WTC11 (cell line): ENCODE data around the gene UGGT2. TPM values are rescaled to one million over a fixed set of nuclear protein-coding genes. Genes with fewer than 3 reads are reported as not detected.

Source experiments
- AR ChIP-seq: fragments of 250-450 bp; sonication (Bioruptor Pico); IDR thresholded peaks from 2 replicates; pipeline ENCODE4 v1.9.0; 2021; ENCODE audit warnings: mild to moderate bottlenecking
- CREB1 ChIP-seq: sonication (generic); formaldehyde crosslinking; IDR thresholded peaks from 2 replicates; pipeline ENCODE4 v1.8.0; 2023; ENCODE audit warnings: mild to moderate bottlenecking, missing genetic modification reagents
- FOXP1 ChIP-seq: sonication (generic); formaldehyde crosslinking; IDR thresholded peaks from 2 replicates; pipeline ENCODE4 v1.8.0; 2022; ENCODE audit warnings: missing genetic modification reagents, mild to moderate bottlenecking, moderate library complexity, borderline replicate concordance
- IRF2 ChIP-seq: sonication (generic); formaldehyde crosslinking; IDR thresholded peaks from 2 replicates; pipeline ENCODE4 v1.8.0; 2022; ENCODE audit warnings: low read depth, missing genetic modification reagents, borderline replicate concordance
- JUN ChIP-seq: sonication (generic); formaldehyde crosslinking; IDR thresholded peaks from 2 replicates; pipeline ENCODE4 v1.8.0; 2023; ENCODE audit warnings: mild to moderate bottlenecking, missing genetic modification reagents
- NFATC4 ChIP-seq: fragments of 250-450 bp; sonication (Bioruptor Pico); IDR thresholded peaks from 2 replicates; pipeline ENCODE4 v1.9.0; 2021; ENCODE audit warnings: mild to moderate bottlenecking
- NFYB ChIP-seq: sonication (generic); formaldehyde crosslinking; conservative IDR thresholded peaks from 2 replicates; pipeline ENCODE4 v1.8.0; 2022; ENCODE audit warnings: low read depth, missing genetic modification reagents
- NR3C1 ChIP-seq: sonication (generic); formaldehyde crosslinking; conservative IDR thresholded peaks from 2 replicates; pipeline ENCODE4 v1.8.1; 2023; ENCODE audit warnings: low read depth, mild to moderate bottlenecking, missing genetic modification reagents
- TCF7 ChIP-seq: sonication (generic); formaldehyde crosslinking; IDR thresholded peaks from 2 replicates; pipeline ENCODE4 v1.8.0; 2022; ENCODE audit warnings: mild to moderate bottlenecking, low read depth, missing genetic modification reagents, moderate library complexity
- TEAD4 ChIP-seq: sonication (generic); formaldehyde crosslinking; IDR thresholded peaks from 2 replicates; pipeline ENCODE4 v1.8.0; 2022; ENCODE audit warnings: mild to moderate bottlenecking, missing genetic modification reagents
- USF1 ChIP-seq: sonication (generic); formaldehyde crosslinking; IDR thresholded peaks from 2 replicates; pipeline ENCODE4 v1.8.0; 2022; ENCODE audit warnings: mild to moderate bottlenecking, missing genetic modification reagents
- ZBTB43 ChIP-seq: sonication (generic); formaldehyde crosslinking; IDR thresholded peaks from 2 replicates; pipeline ENCODE4 v1.8.1; 2023; ENCODE audit warnings: mild to moderate bottlenecking, missing genetic modification reagents
- total RNA-seq: library from RNA; stranded (reverse); gene quantifications from 3 replicates; pipeline ENCODE4 v1.2.3, GENCODE V29; 2021
- TF ChIP-seq, protein P1 (sequence below): sonication (generic); formaldehyde crosslinking; IDR thresholded peaks from 2 replicates; pipeline ENCODE4 v1.8.1; 2023; ENCODE audit warnings: mild to moderate bottlenecking, missing genetic modification reagents
- TF ChIP-seq, protein P2 (sequence below): sonication (generic); formaldehyde crosslinking; IDR thresholded peaks from 2 replicates; pipeline ENCODE4 v1.8.1; 2022; ENCODE audit warnings: low read depth, missing genetic modification reagents, borderline replicate concordance
- TF ChIP-seq, protein P3 (sequence below): sonication (generic); formaldehyde crosslinking; IDR thresholded peaks from 2 replicates; pipeline ENCODE4 v1.8.0; 2023; ENCODE audit warnings: mild to moderate bottlenecking, missing genetic modification reagents
- TF ChIP-seq, protein P4 (sequence below): sonication (generic); formaldehyde crosslinking; IDR thresholded peaks from 2 replicates; pipeline ENCODE4 v1.8.1; 2023; ENCODE audit warnings: mild to moderate bottlenecking, moderate library complexity, missing genetic modification reagents
- TF ChIP-seq, protein P5 (sequence below): sonication (generic); formaldehyde crosslinking; IDR thresholded peaks from 2 replicates; pipeline ENCODE4 v1.8.0; 2023; ENCODE audit warnings: missing genetic modification reagents, mild to moderate bottlenecking, borderline replicate concordance
- TF ChIP-seq, protein P6 (sequence below): sonication (generic); formaldehyde crosslinking; IDR thresholded peaks from 2 replicates; pipeline ENCODE4 v1.8.0; 2022; ENCODE audit warnings: mild to moderate bottlenecking, missing genetic modification reagents

UGGT2 gene
- total RNA-seq, 1 experiment from 2014 or later, result 31.1 TPM

GRCh38 chr13:96053003-96053703, at the start of gene UGGT2 (continued):
- TF ChIP-seq TCF7 (CRISPR knock-in tag) (peak; percentile 80; the same call in 1 of the 2 replicates), FOXP1 (CRISPR knock-in tag) (peak; percentile 96), JUN (no peak), IRF2 (CRISPR knock-in tag) (no peak), USF1 (CRISPR knock-in tag) (peak; percentile 10; the same call in 1 of the 2 replicates), NFATC4 (CRISPR knock-in tag) (no peak), AR (CRISPR knock-in tag) (no peak), NFYB (CRISPR knock-in tag) (no peak; the same call in 1 of the 2 replicates), NR3C1 (CRISPR knock-in tag) (0 out of 2 replicates have a peak, but pooled peaks have one; percentile 82), CREB1 (CRISPR knock-in tag) (peak; percentile 61; the same call in 1 of the 2 replicates), TEAD4 (CRISPR knock-in tag) (no peak), ZBTB43 (CRISPR knock-in tag) (peak; percentile 59; the same call in 1 of the 2 replicates)
- TF ChIP-seq, protein P1, sequence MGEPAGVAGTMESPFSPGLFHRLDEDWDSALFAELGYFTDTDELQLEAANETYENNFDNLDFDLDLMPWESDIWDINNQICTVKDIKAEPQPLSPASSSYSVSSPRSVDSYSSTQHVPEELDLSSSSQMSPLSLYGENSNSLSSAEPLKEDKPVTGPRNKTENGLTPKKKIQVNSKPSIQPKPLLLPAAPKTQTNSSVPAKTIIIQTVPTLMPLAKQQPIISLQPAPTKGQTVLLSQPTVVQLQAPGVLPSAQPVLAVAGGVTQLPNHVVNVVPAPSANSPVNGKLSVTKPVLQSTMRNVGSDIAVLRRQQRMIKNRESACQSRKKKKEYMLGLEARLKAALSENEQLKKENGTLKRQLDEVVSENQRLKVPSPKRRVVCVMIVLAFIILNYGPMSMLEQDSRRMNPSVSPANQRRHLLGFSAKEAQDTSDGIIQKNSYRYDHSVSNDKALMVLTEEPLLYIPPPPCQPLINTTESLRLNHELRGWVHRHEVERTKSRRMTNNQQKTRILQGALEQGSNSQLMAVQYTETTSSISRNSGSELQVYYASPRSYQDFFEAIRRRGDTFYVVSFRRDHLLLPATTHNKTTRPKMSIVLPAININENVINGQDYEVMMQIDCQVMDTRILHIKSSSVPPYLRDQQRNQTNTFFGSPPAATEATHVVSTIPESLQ (CRISPR knock-in tag), result no peak
- TF ChIP-seq, protein P2, sequence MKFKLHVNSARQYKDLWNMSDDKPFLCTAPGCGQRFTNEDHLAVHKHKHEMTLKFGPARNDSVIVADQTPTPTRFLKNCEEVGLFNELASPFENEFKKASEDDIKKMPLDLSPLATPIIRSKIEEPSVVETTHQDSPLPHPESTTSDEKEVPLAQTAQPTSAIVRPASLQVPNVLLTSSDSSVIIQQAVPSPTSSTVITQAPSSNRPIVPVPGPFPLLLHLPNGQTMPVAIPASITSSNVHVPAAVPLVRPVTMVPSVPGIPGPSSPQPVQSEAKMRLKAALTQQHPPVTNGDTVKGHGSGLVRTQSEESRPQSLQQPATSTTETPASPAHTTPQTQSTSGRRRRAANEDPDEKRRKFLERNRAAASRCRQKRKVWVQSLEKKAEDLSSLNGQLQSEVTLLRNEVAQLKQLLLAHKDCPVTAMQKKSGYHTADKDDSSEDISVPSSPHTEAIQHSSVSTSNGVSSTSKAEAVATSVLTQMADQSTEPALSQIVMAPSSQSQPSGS (CRISPR knock-in tag), result 0 out of 2 replicates have a peak, but pooled peaks have one; percentile 22
- TF ChIP-seq, protein P3, sequence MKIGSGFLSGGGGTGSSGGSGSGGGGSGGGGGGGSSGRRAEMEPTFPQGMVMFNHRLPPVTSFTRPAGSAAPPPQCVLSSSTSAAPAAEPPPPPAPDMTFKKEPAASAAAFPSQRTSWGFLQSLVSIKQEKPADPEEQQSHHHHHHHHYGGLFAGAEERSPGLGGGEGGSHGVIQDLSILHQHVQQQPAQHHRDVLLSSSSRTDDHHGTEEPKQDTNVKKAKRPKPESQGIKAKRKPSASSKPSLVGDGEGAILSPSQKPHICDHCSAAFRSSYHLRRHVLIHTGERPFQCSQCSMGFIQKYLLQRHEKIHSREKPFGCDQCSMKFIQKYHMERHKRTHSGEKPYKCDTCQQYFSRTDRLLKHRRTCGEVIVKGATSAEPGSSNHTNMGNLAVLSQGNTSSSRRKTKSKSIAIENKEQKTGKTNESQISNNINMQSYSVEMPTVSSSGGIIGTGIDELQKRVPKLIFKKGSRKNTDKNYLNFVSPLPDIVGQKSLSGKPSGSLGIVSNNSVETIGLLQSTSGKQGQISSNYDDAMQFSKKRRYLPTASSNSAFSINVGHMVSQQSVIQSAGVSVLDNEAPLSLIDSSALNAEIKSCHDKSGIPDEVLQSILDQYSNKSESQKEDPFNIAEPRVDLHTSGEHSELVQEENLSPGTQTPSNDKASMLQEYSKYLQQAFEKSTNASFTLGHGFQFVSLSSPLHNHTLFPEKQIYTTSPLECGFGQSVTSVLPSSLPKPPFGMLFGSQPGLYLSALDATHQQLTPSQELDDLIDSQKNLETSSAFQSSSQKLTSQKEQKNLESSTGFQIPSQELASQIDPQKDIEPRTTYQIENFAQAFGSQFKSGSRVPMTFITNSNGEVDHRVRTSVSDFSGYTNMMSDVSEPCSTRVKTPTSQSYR, result 0 out of 2 replicates have a peak, but pooled peaks have one; percentile 74
- TF ChIP-seq, protein P4, sequence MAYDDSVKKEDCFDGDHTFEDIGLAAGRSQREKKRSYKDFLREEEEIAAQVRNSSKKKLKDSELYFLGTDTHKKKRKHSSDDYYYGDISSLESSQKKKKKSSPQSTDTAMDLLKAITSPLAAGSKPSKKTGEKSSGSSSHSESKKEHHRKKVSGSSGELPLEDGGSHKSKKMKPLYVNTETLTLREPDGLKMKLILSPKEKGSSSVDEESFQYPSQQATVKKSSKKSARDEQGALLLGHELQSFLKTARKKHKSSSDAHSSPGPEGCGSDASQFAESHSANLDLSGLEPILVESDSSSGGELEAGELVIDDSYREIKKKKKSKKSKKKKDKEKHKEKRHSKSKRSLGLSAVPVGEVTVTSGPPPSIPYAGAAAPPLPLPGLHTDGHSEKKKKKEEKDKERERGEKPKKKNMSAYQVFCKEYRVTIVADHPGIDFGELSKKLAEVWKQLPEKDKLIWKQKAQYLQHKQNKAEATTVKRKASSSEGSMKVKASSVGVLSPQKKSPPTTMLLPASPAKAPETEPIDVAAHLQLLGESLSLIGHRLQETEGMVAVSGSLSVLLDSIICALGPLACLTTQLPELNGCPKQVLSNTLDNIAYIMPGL, result peak; percentile 32; the same call in 1 of the 2 replicates
- TF ChIP-seq, protein P5, sequence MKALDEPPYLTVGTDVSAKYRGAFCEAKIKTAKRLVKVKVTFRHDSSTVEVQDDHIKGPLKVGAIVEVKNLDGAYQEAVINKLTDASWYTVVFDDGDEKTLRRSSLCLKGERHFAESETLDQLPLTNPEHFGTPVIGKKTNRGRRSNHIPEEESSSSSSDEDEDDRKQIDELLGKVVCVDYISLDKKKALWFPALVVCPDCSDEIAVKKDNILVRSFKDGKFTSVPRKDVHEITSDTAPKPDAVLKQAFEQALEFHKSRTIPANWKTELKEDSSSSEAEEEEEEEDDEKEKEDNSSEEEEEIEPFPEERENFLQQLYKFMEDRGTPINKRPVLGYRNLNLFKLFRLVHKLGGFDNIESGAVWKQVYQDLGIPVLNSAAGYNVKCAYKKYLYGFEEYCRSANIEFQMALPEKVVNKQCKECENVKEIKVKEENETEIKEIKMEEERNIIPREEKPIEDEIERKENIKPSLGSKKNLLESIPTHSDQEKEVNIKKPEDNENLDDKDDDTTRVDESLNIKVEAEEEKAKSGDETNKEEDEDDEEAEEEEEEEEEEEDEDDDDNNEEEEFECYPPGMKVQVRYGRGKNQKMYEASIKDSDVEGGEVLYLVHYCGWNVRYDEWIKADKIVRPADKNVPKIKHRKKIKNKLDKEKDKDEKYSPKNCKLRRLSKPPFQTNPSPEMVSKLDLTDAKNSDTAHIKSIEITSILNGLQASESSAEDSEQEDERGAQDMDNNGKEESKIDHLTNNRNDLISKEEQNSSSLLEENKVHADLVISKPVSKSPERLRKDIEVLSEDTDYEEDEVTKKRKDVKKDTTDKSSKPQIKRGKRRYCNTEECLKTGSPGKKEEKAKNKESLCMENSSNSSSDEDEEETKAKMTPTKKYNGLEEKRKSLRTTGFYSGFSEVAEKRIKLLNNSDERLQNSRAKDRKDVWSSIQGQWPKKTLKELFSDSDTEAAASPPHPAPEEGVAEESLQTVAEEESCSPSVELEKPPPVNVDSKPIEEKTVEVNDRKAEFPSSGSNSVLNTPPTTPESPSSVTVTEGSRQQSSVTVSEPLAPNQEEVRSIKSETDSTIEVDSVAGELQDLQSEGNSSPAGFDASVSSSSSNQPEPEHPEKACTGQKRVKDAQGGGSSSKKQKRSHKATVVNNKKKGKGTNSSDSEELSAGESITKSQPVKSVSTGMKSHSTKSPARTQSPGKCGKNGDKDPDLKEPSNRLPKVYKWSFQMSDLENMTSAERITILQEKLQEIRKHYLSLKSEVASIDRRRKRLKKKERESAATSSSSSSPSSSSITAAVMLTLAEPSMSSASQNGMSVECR, result peak; percentile 82; the same call in 1 of the 2 replicates
- TF ChIP-seq, protein P6, sequence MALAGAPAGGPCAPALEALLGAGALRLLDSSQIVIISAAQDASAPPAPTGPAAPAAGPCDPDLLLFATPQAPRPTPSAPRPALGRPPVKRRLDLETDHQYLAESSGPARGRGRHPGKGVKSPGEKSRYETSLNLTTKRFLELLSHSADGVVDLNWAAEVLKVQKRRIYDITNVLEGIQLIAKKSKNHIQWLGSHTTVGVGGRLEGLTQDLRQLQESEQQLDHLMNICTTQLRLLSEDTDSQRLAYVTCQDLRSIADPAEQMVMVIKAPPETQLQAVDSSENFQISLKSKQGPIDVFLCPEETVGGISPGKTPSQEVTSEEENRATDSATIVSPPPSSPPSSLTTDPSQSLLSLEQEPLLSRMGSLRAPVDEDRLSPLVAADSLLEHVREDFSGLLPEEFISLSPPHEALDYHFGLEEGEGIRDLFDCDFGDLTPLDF (CRISPR knock-in tag), result peak; percentile 77; the same call in 1 of the 2 replicates
